Measurements from ENCODE around the gene SETBP1.
A peak's percentile ranks its signal among the peaks of the same experiment; 100 is the strongest.

The SETBP1 gene

DNA sequence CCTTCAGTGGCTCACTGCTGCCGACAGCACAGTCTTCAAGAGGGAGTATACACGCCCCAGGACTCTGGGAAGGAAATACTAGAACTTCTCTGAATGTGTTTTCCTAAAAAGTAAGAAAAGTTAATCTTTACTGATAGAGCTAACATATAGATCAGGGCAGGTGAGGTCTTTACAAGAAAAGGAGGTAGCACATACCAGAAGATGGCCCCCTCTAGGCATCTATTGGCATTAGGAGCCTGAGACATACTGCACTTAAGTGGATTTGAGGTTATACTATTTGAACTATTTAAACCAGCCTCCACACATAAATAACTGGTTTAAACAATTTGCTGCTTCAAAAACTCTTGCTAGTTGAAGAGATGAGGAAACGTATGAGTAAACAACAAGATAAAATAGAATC lies 406.1 kb downstream of the SETBP1 start:
- 89% methylated on average over 3 of the region's 3 CpGs for WGBS (ENCODE audit: insufficient coverage)
- ChIA-PET POLR2A (no interaction called here), CTCF (interaction anchor here (0.9 to 2.1 kb wide), 5 partner anchors 14 to 126 kb away, joined by 3 to 9 read pairs (median 3); no protein-coding TSS in a partner anchor)
- Histone ChIP-seq H3K27me3 (replicated peaks in 2 of 5; ENCODE audit: control insufficient read depth in 4 of 5, insufficient read depth in 5 of 5, low read length in 4 of 5) (no peaks in the 10 kb centered on the region), H3K4me1 (ENCODE audit: control extremely low read depth in 1 of 4, control insufficient read depth in 4 of 4, insufficient read depth in 4 of 4, low read length in 3 of 4) (peaks cover 2 to 23% (median 14%) of the 10 kb centered on the region in 4 experiments), H3K9me3 (ENCODE audit: control extremely low read depth in 1 of 5, control insufficient read depth in 4 of 5, insufficient read depth in 2 of 5, low read depth in 1 of 5, low read length in 4 of 5) (peaks cover 0 to 11% (median under 1%) of the 10 kb centered on the region in 5 experiments), H3K36me3 (ENCODE audit: control insufficient read depth in 4 of 4, insufficient read depth in 4 of 4, low read length in 3 of 4) (no peaks in the 10 kb centered on the region), H3K27ac (ENCODE audit: insufficient read depth in 1 of 2, low read depth in 1 of 2, low read length in 2 of 2, poor library complexity in 1 of 2, severe bottlenecking in 2 of 2) (no peak overlapping the region), H3K4me3 (ENCODE audit: control insufficient read depth in 1 of 7, extremely low read depth in 1 of 7, insufficient read depth in 4 of 7, low read depth in 2 of 7, low read length in 6 of 7) (no peak overlapping the region)
- no peak for DNase-seq

DNA sequence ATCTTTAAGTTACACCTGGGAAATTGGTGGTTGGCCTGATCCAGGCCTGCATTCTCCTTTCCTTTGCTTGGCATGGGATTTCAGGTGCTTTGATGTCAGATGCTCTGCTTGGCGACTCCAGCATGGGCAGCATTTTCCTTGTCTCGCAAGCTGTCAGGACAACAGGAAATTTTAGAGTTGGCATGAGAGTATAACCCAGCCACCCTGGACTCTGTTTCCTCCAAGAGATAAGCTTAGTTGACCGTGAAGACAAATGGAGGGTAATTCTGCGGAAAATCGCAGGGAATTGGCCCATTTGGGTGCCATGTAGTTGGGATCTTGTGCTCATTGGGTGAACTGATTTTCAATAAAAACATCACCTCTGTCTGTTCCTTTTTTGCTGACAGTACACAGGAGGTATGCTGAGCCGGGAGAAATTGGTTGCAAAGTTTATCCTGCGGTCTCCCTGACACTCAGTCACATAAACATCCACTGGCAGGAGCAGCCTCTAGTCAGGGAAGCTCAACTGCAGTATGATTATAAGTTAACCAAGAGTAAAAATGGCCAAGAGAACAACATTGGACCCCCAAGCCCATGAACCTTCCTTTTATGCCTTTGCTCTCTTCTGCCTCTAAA lies 409.9 kb downstream of the SETBP1 start:
- Histone ChIP-seq H3K36me3 (ENCODE audit: control insufficient read depth in 4 of 4, insufficient read depth in 4 of 4, low read length in 3 of 4) (no peaks in the 10 kb centered on the region), H3K4me1 (ENCODE audit: control extremely low read depth in 1 of 4, control insufficient read depth in 4 of 4, insufficient read depth in 4 of 4, low read length in 3 of 4) (peaks cover 0 to 8% (median 3%) of the 10 kb centered on the region in 4 experiments), H3K4me3 (ENCODE audit: control insufficient read depth in 1 of 7, extremely low read depth in 1 of 7, insufficient read depth in 4 of 7, low read depth in 2 of 7, low read length in 6 of 7) (no peak overlapping the region), H3K27ac (ENCODE audit: insufficient read depth in 1 of 2, low read depth in 1 of 2, low read length in 2 of 2, poor library complexity in 1 of 2, severe bottlenecking in 2 of 2) (no peak overlapping the region), H3K27me3 (replicated peaks in 2 of 5; ENCODE audit: control insufficient read depth in 4 of 5, insufficient read depth in 5 of 5, low read length in 4 of 5) (no peaks in the 10 kb centered on the region), H3K9me3 (ENCODE audit: control extremely low read depth in 1 of 5, control insufficient read depth in 4 of 5, insufficient read depth in 2 of 5, low read depth in 1 of 5, low read length in 4 of 5) (no peaks in the 10 kb centered on the region)
- ChIA-PET POLR2A (no interaction called here), CTCF (no interaction called here)
- 100% methylated on average over 5 of the region's 7 CpGs for WGBS (ENCODE audit: insufficient coverage)
- no peak for DNase-seq

- H3K27me3 ChIP-seq (replicated peaks in 2 of 5; ENCODE audit: control insufficient read depth in 4 of 5, insufficient read depth in 5 of 5, low read length in 4 of 5): no peaks in the 10 kb centered on the region
- POLR2A ChIA-PET: no interaction called here
- WGBS (ENCODE audit: insufficient coverage): no CpG with 5 or more reads among the region's 4 CpGs
These were observed 419.8 kb downstream of the SETBP1 start for GRCh38 chr18:45100321-45101105.

DNA sequence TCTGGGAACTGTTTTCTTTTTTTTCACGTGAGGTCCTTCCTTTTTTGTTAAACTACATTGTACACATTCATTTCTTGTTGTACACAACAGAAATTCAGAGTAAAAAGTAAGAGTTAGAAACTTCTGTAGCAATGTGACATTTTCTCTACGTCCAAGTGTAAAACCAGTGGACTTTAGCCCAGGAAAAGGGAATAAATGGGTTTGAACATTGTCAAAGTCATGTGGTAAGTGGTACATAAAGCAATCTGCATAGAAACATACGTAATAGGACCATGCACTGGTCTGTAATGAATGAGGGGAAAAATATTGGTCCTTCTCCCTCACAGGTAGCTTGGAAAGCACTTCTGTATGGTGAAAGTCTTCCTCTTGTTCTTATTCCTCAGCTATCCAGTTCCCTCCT lies 421.4 kb downstream of the SETBP1 start:
- Histone ChIP-seq H3K4me1 (ENCODE audit: control extremely low read depth in 1 of 4, control insufficient read depth in 4 of 4, insufficient read depth in 4 of 4, low read length in 3 of 4) (peaks cover 51 to 63% (median 57%) of the 10 kb centered on the region in 4 experiments), H3K27ac (ENCODE audit: insufficient read depth in 1 of 2, low read depth in 1 of 2, low read length in 2 of 2, poor library complexity in 1 of 2, severe bottlenecking in 2 of 2) (no peak overlapping the region), H3K27me3 (replicated peaks in 2 of 5; ENCODE audit: control insufficient read depth in 4 of 5, insufficient read depth in 5 of 5, low read length in 4 of 5) (no peaks in the 10 kb centered on the region), H3K4me3 (ENCODE audit: control insufficient read depth in 1 of 7, extremely low read depth in 1 of 7, insufficient read depth in 4 of 7, low read depth in 2 of 7, low read length in 6 of 7) (no peak overlapping the region), H3K9me3 (ENCODE audit: control extremely low read depth in 1 of 5, control insufficient read depth in 4 of 5, insufficient read depth in 2 of 5, low read depth in 1 of 5, low read length in 4 of 5) (no peaks in the 10 kb centered on the region), H3K36me3 (ENCODE audit: control insufficient read depth in 4 of 4, insufficient read depth in 4 of 4, low read length in 3 of 4) (no peaks in the 10 kb centered on the region)
- ChIA-PET CTCF (no interaction called here), POLR2A (no interaction called here)
- WGBS (ENCODE audit: insufficient coverage): 100% methylated on average over 1 of the region's 3 CpGs
- DNase-seq: no peak

More at GRCh38 chr18:45100321-45101105, 419.8 kb downstream of the SETBP1 start:
- H3K36me3 ChIP-seq (ENCODE audit: control insufficient read depth in 4 of 4, insufficient read depth in 4 of 4, low read length in 3 of 4): no peaks in the 10 kb centered on the region
- no peaks in the 10 kb centered on the region for H3K9me3 ChIP-seq (ENCODE audit: control extremely low read depth in 1 of 5, control insufficient read depth in 4 of 5, insufficient read depth in 2 of 5, low read depth in 1 of 5, low read length in 4 of 5)
- H3K4me1 ChIP-seq (ENCODE audit: control extremely low read depth in 1 of 4, control insufficient read depth in 4 of 4, insufficient read depth in 4 of 4, low read length in 3 of 4): peaks cover 39 to 49% (median 44%) of the 10 kb centered on the region in 4 experiments
- peak in 1 of 3 donors; percentile 35 for DNase-seq
- CTCF ChIA-PET: interaction anchor here (1.2 kb wide), 1 partner anchor 14 kb away, joined by 3 read pairs; no protein-coding TSS in a partner anchor
- no peak overlapping the region for H3K27ac ChIP-seq (ENCODE audit: insufficient read depth in 1 of 2, low read depth in 1 of 2, low read length in 2 of 2, poor library complexity in 1 of 2, severe bottlenecking in 2 of 2)
- no peak overlapping the region for H3K4me3 ChIP-seq (ENCODE audit: control insufficient read depth in 1 of 7, extremely low read depth in 1 of 7, insufficient read depth in 4 of 7, low read depth in 2 of 7, low read length in 6 of 7)

- no peak overlapping the region for H3K27ac ChIP-seq (ENCODE audit: insufficient read depth in 1 of 2, low read depth in 1 of 2, low read length in 2 of 2, poor library complexity in 1 of 2, severe bottlenecking in 2 of 2)
- DNase-seq: no peak
- CTCF ChIA-PET: interaction anchor here (0.8 kb wide), 1 partner anchor 28 kb away, joined by 3 read pairs; no protein-coding TSS in a partner anchor
These were observed 422.2 kb downstream of the SETBP1 start for GRCh38 chr18:45102863-45103262.

GRCh38 chr18:45103319-45104048 lies 422.8 kb downstream of the SETBP1 start:
- Histone ChIP-seq H3K36me3 (ENCODE audit: control insufficient read depth in 4 of 4, insufficient read depth in 4 of 4, low read length in 3 of 4) (no peaks in the 10 kb centered on the region), H3K27ac (ENCODE audit: insufficient read depth in 1 of 2, low read depth in 1 of 2, low read length in 2 of 2, poor library complexity in 1 of 2, severe bottlenecking in 2 of 2) (no peak overlapping the region), H3K9me3 (ENCODE audit: control extremely low read depth in 1 of 5, control insufficient read depth in 4 of 5, insufficient read depth in 2 of 5, low read depth in 1 of 5, low read length in 4 of 5) (no peaks in the 10 kb centered on the region), H3K4me1 (ENCODE audit: control extremely low read depth in 1 of 4, control insufficient read depth in 4 of 4, insufficient read depth in 4 of 4, low read length in 3 of 4) (peaks cover 53 to 76% (median 65%) of the 10 kb centered on the region in 4 experiments), H3K4me3 (ENCODE audit: control insufficient read depth in 1 of 7, extremely low read depth in 1 of 7, insufficient read depth in 4 of 7, low read depth in 2 of 7, low read length in 6 of 7) (peak overlapping the region in 1 of 7 experiments; percentile 29), H3K27me3 (replicated peaks in 2 of 5; ENCODE audit: control insufficient read depth in 4 of 5, insufficient read depth in 5 of 5, low read length in 4 of 5) (no peaks in the 10 kb centered on the region)
- ChIA-PET POLR2A (no interaction called here), CTCF (interaction anchor here (0.8 to 2.3 kb wide), 3 partner anchors 10 to 29 kb away, joined by 3 to 9 read pairs (median 6); no protein-coding TSS in a partner anchor)
- DNase-seq: peak in 2 of 3 donors; percentile 64 to 82
- 69% methylated on average over 5 of the region's 5 CpGs for whole genome bisulfite sequencing (ENCODE audit: insufficient coverage)

More at GRCh38 chr18:45102863-45103262, 422.2 kb downstream of the SETBP1 start:
- peak overlapping the region in 1 of 7 experiments; percentile 29 for H3K4me3 ChIP-seq (ENCODE audit: control insufficient read depth in 1 of 7, extremely low read depth in 1 of 7, insufficient read depth in 4 of 7, low read depth in 2 of 7, low read length in 6 of 7)
- H3K27me3 ChIP-seq (replicated peaks in 2 of 5; ENCODE audit: control insufficient read depth in 4 of 5, insufficient read depth in 5 of 5, low read length in 4 of 5): no peaks in the 10 kb centered on the region
- H3K9me3 ChIP-seq (ENCODE audit: control extremely low read depth in 1 of 5, control insufficient read depth in 4 of 5, insufficient read depth in 2 of 5, low read depth in 1 of 5, low read length in 4 of 5): no peaks in the 10 kb centered on the region
- no peaks in the 10 kb centered on the region for H3K36me3 ChIP-seq (ENCODE audit: control insufficient read depth in 4 of 4, insufficient read depth in 4 of 4, low read length in 3 of 4)
- peaks cover 53 to 71% (median 64%) of the 10 kb centered on the region in 4 experiments for H3K4me1 ChIP-seq (ENCODE audit: control extremely low read depth in 1 of 4, control insufficient read depth in 4 of 4, insufficient read depth in 4 of 4, low read length in 3 of 4)
- WGBS (ENCODE audit: insufficient coverage): 87% methylated on average over 3 of the region's 6 CpGs
- POLR2A ChIA-PET: no interaction called here
